ENCODE measurements around the gene STRIT1.

The STRIT1 gene

GRCh38 chr3:155326244-155326643 is 32.8 kb upstream of the STRIT1 start:
- DNase-seq (ENCODE audit: low read depth in 2 of 2): no peak
- no peak for TF ChIP-seq CTCF (IDR thresholded peaks at IDR 0.05; ENCODE audit: low read depth, low read length)
- no peak overlapping the region for H3K4me3 ChIP-seq (replicated peaks in 1 of 2; ENCODE audit: low read depth in 2 of 2, low read length in 2 of 2)

GRCh38 chr3:155325263-155325835 is 31.9 kb upstream of the STRIT1 start:
- DNase-seq (ENCODE audit: low read depth in 2 of 2): peak in 1 of 2 donors; percentile 9
- no peak overlapping the region for H3K4me3 ChIP-seq (replicated peaks in 1 of 2; ENCODE audit: low read depth in 2 of 2, low read length in 2 of 2)
- TF ChIP-seq CTCF (IDR thresholded peaks at IDR 0.05; ENCODE audit: low read depth, low read length): no peak

GRCh38 chr3:155323063-155323666 is 29.7 kb upstream of the STRIT1 start:
- peak; percentile 91 to 92 for DNase-seq (ENCODE audit: low read depth in 2 of 2)
- peak; percentile 76 for TF ChIP-seq CTCF (IDR thresholded peaks at IDR 0.05; ENCODE audit: low read depth, low read length)
- no peak overlapping the region for H3K4me3 ChIP-seq (replicated peaks in 1 of 2; ENCODE audit: low read depth in 2 of 2, low read length in 2 of 2)

- no peak overlapping the region for H3K4me3 ChIP-seq (replicated peaks in 1 of 2; ENCODE audit: low read depth in 2 of 2, low read length in 2 of 2)
- DNase-seq (ENCODE audit: low read depth in 2 of 2): peak; percentile 8 to 25
- no peak for TF ChIP-seq CTCF (IDR thresholded peaks at IDR 0.05; ENCODE audit: low read depth, low read length)
These were observed 27.9 kb upstream of the STRIT1 start for GRCh38 chr3:155321418-155321817.

GRCh38 chr3:155320934-155321333 is 27.5 kb upstream of the STRIT1 start:
- no peak for TF ChIP-seq CTCF (IDR thresholded peaks at IDR 0.05; ENCODE audit: low read depth, low read length)
- H3K4me3 ChIP-seq (replicated peaks in 1 of 2; ENCODE audit: low read depth in 2 of 2, low read length in 2 of 2): no peak overlapping the region
- no peak for DNase-seq (ENCODE audit: low read depth in 2 of 2)

GRCh38 chr3:155318740-155319139 is 25.3 kb upstream of the STRIT1 start:
- DNase-seq (ENCODE audit: low read depth in 2 of 2): no peak
- TF ChIP-seq CTCF (IDR thresholded peaks at IDR 0.05; ENCODE audit: low read depth, low read length): no peak
- no peak overlapping the region for H3K4me3 ChIP-seq (replicated peaks in 1 of 2; ENCODE audit: low read depth in 2 of 2, low read length in 2 of 2)

- peak in 1 of 2 donors; percentile 25 for DNase-seq (ENCODE audit: low read depth in 2 of 2)
- no peak overlapping the region for H3K4me3 ChIP-seq (replicated peaks in 1 of 2; ENCODE audit: low read depth in 2 of 2, low read length in 2 of 2)
- TF ChIP-seq CTCF (IDR thresholded peaks at IDR 0.05; ENCODE audit: low read depth, low read length): no peak
These were observed 23.7 kb upstream of the STRIT1 start for GRCh38 chr3:155317211-155317610.

All from cardiac fibroblast (primary cell).